ENCODE data around the gene CDH1. TPM values are rescaled to one million over a fixed set of nuclear protein-coding genes. Genes with fewer than 3 reads are reported as not detected.
A peak's percentile ranks its signal among the peaks of the same experiment; 100 is the strongest.

Gene CDH1
- 6.2 TPM for polyA plus RNA-seq (2012; ENCODE audit: low read depth, missing spikeins)

DNA sequence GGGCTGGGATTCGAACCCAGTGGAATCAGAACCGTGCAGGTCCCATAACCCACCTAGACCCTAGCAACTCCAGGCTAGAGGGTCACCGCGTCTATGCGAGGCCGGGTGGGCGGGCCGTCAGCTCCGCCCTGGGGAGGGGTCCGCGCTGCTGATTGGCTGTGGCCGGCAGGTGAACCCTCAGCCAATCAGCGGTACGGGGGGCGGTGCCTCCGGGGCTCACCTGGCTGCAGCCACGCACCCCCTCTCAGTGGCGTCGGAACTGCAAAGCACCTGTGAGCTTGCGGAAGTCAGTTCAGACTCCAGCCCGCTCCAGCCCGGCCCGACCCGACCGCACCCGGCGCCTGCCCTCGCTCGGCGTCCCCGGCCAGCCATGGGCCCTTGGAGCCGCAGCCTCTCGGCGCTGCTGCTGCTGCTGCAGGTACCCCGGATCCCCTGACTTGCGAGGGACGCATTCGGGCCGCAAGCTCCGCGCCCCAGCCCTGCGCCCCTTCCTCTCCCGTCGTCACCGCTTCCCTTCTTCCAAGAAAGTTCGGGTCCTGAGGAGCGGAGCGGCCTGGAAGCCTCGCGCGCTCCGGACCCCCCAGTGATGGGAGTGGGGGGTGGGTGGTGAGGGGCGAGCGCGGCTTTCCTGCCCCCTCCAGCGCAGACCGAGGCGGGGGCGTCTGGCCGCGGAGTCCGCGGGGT lies at the start of gene CDH1:
Gene CDH1 (plus strand): TSS at position 247 of the 684 bp plus-strand sequence. CDS start 124 bp downstream, at position 371.
- FAIRE-seq, result no peak
- DNase-seq (ENCODE audit: insufficient read length, low spot score), result peak; percentile 43
- no peak for TF ChIP-seq SPI1 (IDR thresholded peaks at IDR 0.05; ENCODE audit: low read depth, low read length)
- no peak for TF ChIP-seq POLR2AphosphoS5 (IDR thresholded peaks at IDR 0.05; ENCODE audit: low read depth, low read length)
- TF ChIP-seq TAF1 (IDR thresholded peaks at IDR 0.05; ENCODE audit: low read depth, low read length), result no peak
- no peak for TF ChIP-seq POLR2A (IDR thresholded peaks at IDR 0.05; ENCODE audit: low read depth, low read length)
- no peak for TF ChIP-seq PAX5 (IDR thresholded peaks at IDR 0.05; ENCODE audit: insufficient read depth, low read length, severe bottlenecking)
- TF ChIP-seq POU2F2 (IDR thresholded peaks at IDR 0.05; ENCODE audit: low read depth, low read length), result no peak

DNA sequence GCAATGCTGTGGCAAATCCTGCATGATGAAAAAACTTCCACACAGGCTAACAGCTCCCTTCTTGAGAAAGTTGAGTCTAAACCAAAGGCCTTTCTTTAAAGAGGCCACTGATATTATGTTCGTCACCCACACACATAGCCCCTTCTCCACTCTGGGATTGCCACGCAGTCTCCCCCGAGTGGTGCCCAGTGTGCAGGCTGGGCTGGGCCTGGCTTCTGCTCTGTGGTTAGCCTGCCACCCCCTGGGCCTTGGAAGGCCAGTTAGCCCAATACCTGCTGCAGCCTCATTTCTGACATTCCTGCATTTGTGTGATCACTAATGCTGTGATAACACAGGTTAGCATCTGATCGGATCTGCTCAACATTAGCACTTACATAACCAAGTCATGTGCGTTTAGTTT lies 47.2 kb upstream of the CDH1 start:
- TF ChIP-seq POU2F2 (IDR thresholded peaks at IDR 0.05; ENCODE audit: low read depth, low read length) (no peak), TAF1 (IDR thresholded peaks at IDR 0.05; ENCODE audit: low read depth, low read length) (no peak), SPI1 (IDR thresholded peaks at IDR 0.05; ENCODE audit: low read depth, low read length) (no peak), PAX5 (IDR thresholded peaks at IDR 0.05; ENCODE audit: insufficient read depth, low read length, severe bottlenecking) (no peak), POLR2AphosphoS5 (IDR thresholded peaks at IDR 0.05; ENCODE audit: low read depth, low read length) (no peak), POLR2A (IDR thresholded peaks at IDR 0.05; ENCODE audit: low read depth, low read length) (no peak)
- FAIRE-seq, result no peak

DNA sequence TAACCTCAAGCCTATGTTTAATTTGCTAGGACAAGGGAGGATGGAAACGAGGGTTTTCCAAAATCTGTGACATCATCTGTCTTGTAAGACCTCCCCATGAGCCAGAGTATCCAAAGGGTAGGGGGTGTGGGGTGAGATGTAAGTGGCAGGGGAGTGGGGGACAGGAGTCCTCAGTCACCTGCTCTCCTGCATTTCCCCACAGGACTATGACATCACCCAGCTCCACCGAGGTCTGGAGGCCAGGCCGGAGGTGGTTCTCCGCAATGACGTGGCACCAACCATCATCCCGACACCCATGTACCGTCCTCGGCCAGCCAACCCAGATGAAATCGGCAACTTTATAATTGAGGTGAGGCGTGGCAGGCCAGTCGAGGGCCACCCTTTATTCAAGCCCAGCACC lies 41.5 kb upstream of the CDH1 start:
- FAIRE-seq, result no peak
- no peak for TF ChIP-seq POU2F2 (IDR thresholded peaks at IDR 0.05; ENCODE audit: low read depth, low read length)
- no peak for TF ChIP-seq PAX5 (IDR thresholded peaks at IDR 0.05; ENCODE audit: insufficient read depth, low read length, severe bottlenecking)
- no peak for TF ChIP-seq TAF1 (IDR thresholded peaks at IDR 0.05; ENCODE audit: low read depth, low read length)
- no peak for TF ChIP-seq POLR2AphosphoS5 (IDR thresholded peaks at IDR 0.05; ENCODE audit: low read depth, low read length)
- TF ChIP-seq POLR2A (IDR thresholded peaks at IDR 0.05; ENCODE audit: low read depth, low read length), result no peak
- DNase-seq (ENCODE audit: insufficient read length, low spot score), result no peak

More for the DNA sequence above, 47.2 kb upstream of the CDH1 start:
- no peak for DNase-seq (ENCODE audit: insufficient read length, low spot score)

DNA sequence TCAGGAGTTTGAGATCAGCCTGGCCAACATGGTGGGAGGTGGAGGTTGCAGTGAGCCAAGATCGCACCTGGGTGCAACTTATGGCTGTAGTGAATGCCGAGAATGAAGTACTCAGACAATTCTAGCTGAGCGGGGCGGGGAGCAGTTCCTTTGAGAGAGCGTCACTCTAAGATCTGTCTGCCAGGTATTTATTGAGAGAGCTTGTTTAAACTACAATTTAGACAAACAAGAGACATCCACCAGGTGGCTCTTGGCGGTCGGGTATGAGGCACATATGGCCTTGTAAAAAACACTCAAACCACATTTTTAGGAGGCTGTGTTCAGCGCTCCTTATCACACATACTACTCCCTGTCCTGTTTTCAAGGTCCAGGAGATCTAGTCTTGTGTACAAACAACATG lies 40.6 kb upstream of the CDH1 start:
- no peak for DNase-seq (ENCODE audit: insufficient read length, low spot score)
- TF ChIP-seq SPI1 (IDR thresholded peaks at IDR 0.05; ENCODE audit: low read depth, low read length), result no peak
- no peak for TF ChIP-seq POU2F2 (IDR thresholded peaks at IDR 0.05; ENCODE audit: low read depth, low read length)
- TF ChIP-seq POLR2AphosphoS5 (IDR thresholded peaks at IDR 0.05; ENCODE audit: low read depth, low read length), result no peak
- TF ChIP-seq TAF1 (IDR thresholded peaks at IDR 0.05; ENCODE audit: low read depth, low read length), result no peak
- no peak for TF ChIP-seq PAX5 (IDR thresholded peaks at IDR 0.05; ENCODE audit: insufficient read depth, low read length, severe bottlenecking)
- no peak for TF ChIP-seq POLR2A (IDR thresholded peaks at IDR 0.05; ENCODE audit: low read depth, low read length)
- no peak for FAIRE-seq

DNA sequence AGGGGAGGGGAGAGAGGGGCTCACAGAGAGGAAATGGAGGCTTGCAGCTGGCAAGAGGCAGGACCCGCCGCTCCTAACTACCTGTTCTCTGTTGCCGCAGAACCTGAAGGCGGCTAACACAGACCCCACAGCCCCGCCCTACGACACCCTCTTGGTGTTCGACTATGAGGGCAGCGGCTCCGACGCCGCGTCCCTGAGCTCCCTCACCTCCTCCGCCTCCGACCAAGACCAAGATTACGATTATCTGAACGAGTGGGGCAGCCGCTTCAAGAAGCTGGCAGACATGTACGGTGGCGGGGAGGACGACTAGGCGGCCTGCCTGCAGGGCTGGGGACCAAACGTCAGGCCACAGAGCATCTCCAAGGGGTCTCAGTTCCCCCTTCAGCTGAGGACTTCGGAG lies 39.0 kb upstream of the CDH1 start:
- FAIRE-seq (no peak), DNase-seq (ENCODE audit: insufficient read length, low spot score) (no peak)
- TF ChIP-seq TAF1 (IDR thresholded peaks at IDR 0.05; ENCODE audit: low read depth, low read length), result no peak
- TF ChIP-seq POLR2A (IDR thresholded peaks at IDR 0.05; ENCODE audit: low read depth, low read length), result no peak
- no peak for TF ChIP-seq POLR2AphosphoS5 (IDR thresholded peaks at IDR 0.05; ENCODE audit: low read depth, low read length)
- no peak for TF ChIP-seq PAX5 (IDR thresholded peaks at IDR 0.05; ENCODE audit: insufficient read depth, low read length, severe bottlenecking)
- no peak for TF ChIP-seq POU2F2 (IDR thresholded peaks at IDR 0.05; ENCODE audit: low read depth, low read length)
- TF ChIP-seq SPI1 (IDR thresholded peaks at IDR 0.05; ENCODE audit: low read depth, low read length), result no peak

DNA sequence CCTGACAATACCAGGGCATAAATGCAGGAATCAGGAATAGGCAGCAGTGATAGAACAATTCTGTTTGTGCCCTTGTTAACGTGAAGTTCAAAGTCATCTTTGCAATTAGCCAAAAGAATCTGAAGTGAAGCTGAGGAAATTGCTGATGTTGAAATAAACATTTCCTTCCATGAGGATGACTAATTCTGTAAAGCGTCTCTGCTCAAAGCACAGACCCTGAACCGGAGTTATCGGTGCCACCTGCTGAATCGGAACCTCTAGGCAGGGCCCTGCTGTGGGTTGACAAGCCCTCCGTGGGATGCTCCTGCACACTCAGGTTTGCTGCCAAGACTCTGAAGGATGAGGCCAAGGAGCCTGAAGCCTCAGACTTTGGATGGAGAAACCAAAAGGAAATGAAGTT lies 37.0 kb upstream of the CDH1 start:
- TF ChIP-seq POLR2A (IDR thresholded peaks at IDR 0.05; ENCODE audit: low read depth, low read length) (no peak), POU2F2 (IDR thresholded peaks at IDR 0.05; ENCODE audit: low read depth, low read length) (no peak), POLR2AphosphoS5 (IDR thresholded peaks at IDR 0.05; ENCODE audit: low read depth, low read length) (no peak), SPI1 (IDR thresholded peaks at IDR 0.05; ENCODE audit: low read depth, low read length) (no peak), PAX5 (IDR thresholded peaks at IDR 0.05; ENCODE audit: insufficient read depth, low read length, severe bottlenecking) (no peak), TAF1 (IDR thresholded peaks at IDR 0.05; ENCODE audit: low read depth, low read length) (no peak)
- DNase-seq (ENCODE audit: insufficient read length, low spot score) (no peak), FAIRE-seq (no peak)

DNA sequence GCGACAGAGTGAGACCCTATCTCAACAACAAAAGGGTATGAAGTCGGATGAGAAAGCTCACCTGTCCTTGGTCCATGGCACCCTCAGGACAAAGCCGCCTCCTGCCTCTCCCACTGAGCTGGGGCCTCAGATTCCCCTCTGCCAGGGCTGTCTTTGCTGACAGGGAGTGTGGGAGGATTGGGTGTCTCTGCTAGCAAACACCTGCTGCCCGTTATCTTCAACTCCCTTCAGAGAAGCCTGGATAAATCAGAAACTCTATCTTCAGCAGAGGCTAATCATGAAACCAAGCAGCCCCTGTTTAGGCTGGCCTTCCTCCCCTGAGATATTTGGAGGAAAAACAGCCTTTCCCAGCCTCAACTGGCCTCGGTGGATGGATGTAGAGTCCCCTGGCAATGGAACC lies 36.3 kb upstream of the CDH1 start:
- no peak for TF ChIP-seq SPI1 (IDR thresholded peaks at IDR 0.05; ENCODE audit: low read depth, low read length)
- TF ChIP-seq PAX5 (IDR thresholded peaks at IDR 0.05; ENCODE audit: insufficient read depth, low read length, severe bottlenecking), result no peak
- no peak for TF ChIP-seq POLR2A (IDR thresholded peaks at IDR 0.05; ENCODE audit: low read depth, low read length)
- no peak for TF ChIP-seq POLR2AphosphoS5 (IDR thresholded peaks at IDR 0.05; ENCODE audit: low read depth, low read length)
- no peak for TF ChIP-seq TAF1 (IDR thresholded peaks at IDR 0.05; ENCODE audit: low read depth, low read length)
- no peak for TF ChIP-seq POU2F2 (IDR thresholded peaks at IDR 0.05; ENCODE audit: low read depth, low read length)
- DNase-seq (ENCODE audit: insufficient read length, low spot score) (no peak), FAIRE-seq (no peak)

DNA sequence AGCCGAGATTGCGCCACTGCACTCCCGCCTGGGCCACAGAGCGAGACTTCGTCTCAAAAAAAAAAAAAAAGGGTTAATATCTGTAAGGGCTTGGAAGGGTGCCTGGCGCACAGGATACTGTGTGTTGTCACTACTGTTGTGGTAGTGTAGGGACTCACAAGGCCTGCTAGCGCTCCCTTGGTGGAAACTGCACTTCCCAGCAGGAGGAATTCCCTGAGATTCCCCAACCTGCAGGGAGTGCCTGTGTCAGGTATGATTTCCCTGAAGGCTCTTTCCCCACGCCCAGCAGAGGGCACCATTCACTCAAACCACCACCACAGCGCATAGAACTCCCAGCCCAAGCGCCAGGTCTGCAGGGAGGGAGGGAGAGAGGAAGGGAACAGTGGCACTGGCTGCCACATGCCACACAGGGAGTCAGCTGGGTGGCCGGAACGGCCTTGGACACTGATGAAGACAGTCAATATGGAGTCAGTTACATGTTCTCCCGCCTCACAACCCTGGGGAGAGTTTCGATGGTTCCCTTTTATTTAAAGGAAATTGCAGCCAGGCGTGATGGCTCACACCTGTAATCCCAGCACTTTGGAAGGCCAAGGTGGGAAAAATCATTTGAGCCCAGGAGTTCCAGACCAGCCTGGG lies 32.7 kb upstream of the CDH1 start:
- no peak for TF ChIP-seq TAF1 (IDR thresholded peaks at IDR 0.05; ENCODE audit: low read depth, low read length)
- TF ChIP-seq SPI1 (IDR thresholded peaks at IDR 0.05; ENCODE audit: low read depth, low read length), result no peak
- TF ChIP-seq PAX5 (IDR thresholded peaks at IDR 0.05; ENCODE audit: insufficient read depth, low read length, severe bottlenecking), result no peak
- no peak for TF ChIP-seq POLR2AphosphoS5 (IDR thresholded peaks at IDR 0.05; ENCODE audit: low read depth, low read length)
- TF ChIP-seq POU2F2 (IDR thresholded peaks at IDR 0.05; ENCODE audit: low read depth, low read length), result no peak; the same call in 1 of the 2 replicates
- TF ChIP-seq POLR2A (IDR thresholded peaks at IDR 0.05; ENCODE audit: low read depth, low read length), result no peak
- FAIRE-seq (peak; percentile 90), DNase-seq (ENCODE audit: insufficient read length, low spot score) (peak; percentile 63)

DNA sequence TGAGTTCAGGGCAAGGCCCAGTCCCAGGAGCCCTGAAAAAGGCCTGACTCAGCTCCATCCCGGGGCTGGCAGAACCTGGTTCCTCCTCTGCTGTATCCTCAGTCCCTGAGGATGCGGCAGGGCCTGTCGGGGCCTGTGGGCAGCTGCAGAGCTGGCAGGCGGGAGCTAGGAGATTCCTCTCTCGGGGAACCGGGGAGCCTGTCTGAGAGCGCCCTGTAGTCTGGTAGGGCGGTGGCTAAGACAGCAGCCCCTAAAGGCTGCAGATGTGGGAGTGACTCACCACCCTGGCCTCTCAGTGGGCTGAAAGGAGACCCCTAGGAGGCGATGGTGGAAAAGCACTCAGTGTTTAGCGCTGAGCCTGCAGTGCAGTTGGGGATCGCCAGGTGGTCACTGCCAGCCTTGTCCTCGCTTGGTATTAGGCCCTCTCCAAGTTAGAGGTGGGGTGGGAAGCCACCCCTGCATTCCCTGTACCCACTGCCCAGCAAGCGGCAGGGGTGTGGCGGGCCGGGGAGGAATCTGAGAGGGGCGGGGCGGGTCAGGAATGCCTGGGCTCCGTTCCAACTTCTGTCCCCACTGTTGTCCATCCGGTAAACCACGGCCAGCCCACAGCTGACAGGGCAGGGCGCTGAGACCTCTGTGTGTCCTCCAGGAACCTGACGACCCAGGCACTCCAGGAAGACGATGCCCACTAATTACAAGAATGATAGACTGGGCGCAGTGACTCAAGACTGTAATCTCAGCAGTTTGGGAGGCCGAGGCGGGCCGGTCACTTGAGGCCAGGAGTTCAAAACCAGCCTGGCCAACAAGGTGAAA lies 29.5 kb upstream of the CDH1 start:
- FAIRE-seq (no peak), DNase-seq (ENCODE audit: insufficient read length, low spot score) (no peak)
- TF ChIP-seq PAX5 (IDR thresholded peaks at IDR 0.05; ENCODE audit: insufficient read depth, low read length, severe bottlenecking) (no peak), TAF1 (IDR thresholded peaks at IDR 0.05; ENCODE audit: low read depth, low read length) (no peak), SPI1 (IDR thresholded peaks at IDR 0.05; ENCODE audit: low read depth, low read length) (no peak), POLR2A (IDR thresholded peaks at IDR 0.05; ENCODE audit: low read depth, low read length) (no peak), POLR2AphosphoS5 (IDR thresholded peaks at IDR 0.05; ENCODE audit: low read depth, low read length) (no peak), POU2F2 (IDR thresholded peaks at IDR 0.05; ENCODE audit: low read depth, low read length) (no peak)

Measured in GM12891 (cell line).